ENCODE results near the gene AKAP1.

Gene AKAP1

DNA sequence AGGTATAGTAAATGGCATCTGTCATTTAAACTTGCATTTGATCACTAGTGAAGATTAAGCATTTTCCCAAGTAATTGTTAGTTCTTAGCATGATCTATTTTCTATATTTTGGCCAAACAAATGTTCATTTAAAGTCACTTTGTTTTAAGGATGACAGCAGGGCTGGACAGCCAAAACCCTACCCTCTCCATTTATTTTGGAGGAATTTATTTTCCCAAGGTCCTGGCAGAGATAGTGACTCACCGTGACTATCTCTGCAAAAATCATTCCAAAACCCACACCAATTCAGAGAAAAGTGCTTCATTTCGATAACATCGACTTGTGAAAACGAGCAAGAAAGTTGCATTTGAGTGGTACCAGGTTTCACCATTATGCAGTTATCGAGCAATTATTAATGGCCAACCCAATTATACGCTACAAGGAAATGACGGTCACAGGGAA lies 665 bp upstream of the AKAP1 start:
- DNase-seq (ENCODE audit: low read depth), result no peak
- TF ChIP-seq CTCF (IDR thresholded peaks at IDR 0.05; ENCODE audit: insufficient read depth, low read depth, low read length, missing control alignments), result no peak
- H3K4me3 ChIP-seq (ENCODE audit: low read depth, low read length), result peak overlapping the region; percentile 93

DNA sequence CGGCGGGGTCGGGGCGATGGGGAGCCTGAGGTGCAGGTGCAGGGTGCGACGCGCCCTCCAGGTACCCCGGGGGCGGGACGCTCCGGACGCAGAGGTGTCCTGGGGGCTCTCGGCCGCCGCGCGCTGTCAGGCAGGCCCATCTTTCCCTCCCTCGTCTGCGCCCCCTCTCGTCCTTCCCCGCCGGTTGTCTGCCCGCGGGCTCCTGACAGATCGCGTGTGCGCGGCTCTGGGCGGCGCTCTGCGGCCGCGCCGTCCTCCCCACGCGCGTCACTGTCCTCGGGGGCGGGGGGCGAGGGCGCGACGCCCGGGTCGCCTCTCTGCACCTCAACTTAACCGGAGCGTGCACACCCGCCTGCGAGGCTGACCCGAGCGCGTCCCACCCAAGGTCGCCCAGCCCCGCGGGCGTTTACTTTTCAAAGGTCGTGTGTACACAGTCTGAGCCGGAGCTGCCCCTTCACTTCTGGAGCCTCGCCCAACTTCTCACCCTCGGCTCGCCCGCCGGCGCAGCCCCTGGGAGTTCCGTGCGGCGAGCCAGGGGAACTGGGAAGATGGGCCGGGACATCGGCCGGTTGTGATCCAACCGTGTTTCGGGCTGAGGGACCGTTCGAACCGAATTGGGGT lies 512 bp downstream of the AKAP1 start:
- peak; percentile 66 for DNase-seq (ENCODE audit: low read depth)
- H3K4me3 ChIP-seq (ENCODE audit: low read depth, low read length), result peak overlapping the region; percentile 86
- TF ChIP-seq CTCF (IDR thresholded peaks at IDR 0.05; ENCODE audit: insufficient read depth, low read depth, low read length, missing control alignments), result peak; percentile 5

- peak overlapping the region; percentile 86 for H3K4me3 ChIP-seq (ENCODE audit: low read depth, low read length)
- DNase-seq (ENCODE audit: low read depth), result peak; percentile 28
- TF ChIP-seq CTCF (IDR thresholded peaks at IDR 0.05; ENCODE audit: insufficient read depth, low read depth, low read length, missing control alignments), result no peak
These were observed 1.3 kb downstream of the AKAP1 start for GRCh38 chr17:57086069-57086930.

DNA sequence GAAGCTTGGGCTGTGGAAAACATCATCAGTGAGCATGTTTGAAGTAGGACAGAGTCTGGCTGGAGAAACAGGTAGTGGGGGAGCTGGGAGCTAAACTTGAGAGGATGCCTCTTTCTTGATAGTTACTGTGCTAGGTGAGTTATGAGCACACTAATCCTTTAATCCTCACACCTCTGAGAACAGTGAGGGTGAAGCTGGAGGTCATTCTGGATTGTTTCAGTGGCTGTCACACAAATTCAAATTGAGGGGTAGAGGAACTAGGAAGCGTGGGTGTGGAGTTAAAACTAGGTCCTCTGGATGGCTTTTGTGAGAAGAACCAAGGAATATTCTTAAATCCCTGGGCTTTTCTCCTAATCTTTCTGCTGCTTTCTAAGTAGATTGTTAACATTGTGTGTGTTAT lies 3.3 kb downstream of the AKAP1 start:
- no peak for TF ChIP-seq CTCF (IDR thresholded peaks at IDR 0.05; ENCODE audit: insufficient read depth, low read depth, low read length, missing control alignments)
- no peak overlapping the region for H3K4me3 ChIP-seq (ENCODE audit: low read depth, low read length)

DNA sequence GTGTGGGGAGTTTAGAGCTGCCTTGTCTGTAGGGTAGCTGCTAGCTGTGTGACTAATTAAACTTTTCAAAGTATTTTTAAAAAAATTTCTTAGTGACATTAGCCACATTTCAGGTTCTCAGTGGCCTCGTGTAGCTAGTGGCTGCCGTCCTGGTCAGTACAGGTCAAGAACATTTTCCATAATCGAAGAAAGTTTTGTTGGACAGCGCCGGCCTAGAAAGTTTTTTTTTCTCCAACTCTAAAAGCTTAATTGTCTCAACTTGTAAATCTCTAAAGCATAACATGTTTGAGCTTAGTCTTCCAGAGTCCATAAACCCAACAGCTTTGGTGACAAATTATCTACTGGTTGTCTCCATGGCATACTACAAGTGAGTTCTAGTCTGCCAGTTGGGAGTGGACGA lies 4.3 kb downstream of the AKAP1 start:
- DNase-seq (ENCODE audit: low read depth), result no peak
- TF ChIP-seq CTCF (IDR thresholded peaks at IDR 0.05; ENCODE audit: insufficient read depth, low read depth, low read length, missing control alignments), result no peak
- no peak overlapping the region for H3K4me3 ChIP-seq (ENCODE audit: low read depth, low read length)

More for the DNA sequence above, 3.3 kb downstream of the AKAP1 start:
- no peak for DNase-seq (ENCODE audit: low read depth)

DNA sequence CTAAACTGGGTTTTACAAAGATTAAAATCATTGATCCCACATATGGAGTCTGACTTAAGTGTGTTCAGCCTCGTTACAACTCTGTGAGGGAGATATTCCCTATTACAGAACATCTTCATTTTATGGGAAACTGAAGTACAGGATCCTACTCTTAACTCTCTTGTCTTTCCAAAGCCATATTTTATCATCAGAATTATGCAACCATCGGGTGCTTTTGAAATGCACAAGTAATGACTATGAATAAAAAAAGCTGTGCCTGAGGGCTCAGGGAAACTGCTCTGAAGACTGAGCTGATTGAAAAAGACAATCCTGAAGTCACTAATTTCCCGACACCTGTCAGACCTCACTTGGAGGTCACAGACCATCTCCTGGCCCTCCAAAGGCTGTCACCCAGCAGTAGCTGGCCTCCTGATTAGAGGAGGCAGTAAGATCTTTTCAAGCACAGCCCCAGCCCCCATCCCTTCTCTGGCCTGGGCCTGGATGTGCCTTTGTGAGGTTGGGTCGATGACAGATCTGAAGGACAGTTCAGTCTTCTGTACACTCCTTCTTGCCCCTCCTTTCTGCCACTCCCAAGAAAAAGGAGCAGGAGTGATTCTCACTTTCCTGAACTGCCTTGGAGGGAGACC lies 5.6 kb downstream of the AKAP1 start:
- DNase-seq (ENCODE audit: low read depth), result no peak
- no peak overlapping the region for H3K4me3 ChIP-seq (ENCODE audit: low read depth, low read length)

More for the DNA sequence above, 5.6 kb downstream of the AKAP1 start:
- no peak for TF ChIP-seq CTCF (IDR thresholded peaks at IDR 0.05; ENCODE audit: insufficient read depth, low read depth, low read length, missing control alignments)
